ENCODE results near the gene SOCS3.
A peak's percentile ranks its signal among the peaks of the same experiment; 100 is the strongest.

Gene SOCS3

GRCh38 chr17:78355701-78356100 lies 4.2 kb downstream of the SOCS3 start:
- peak overlapping the region; percentile 88 for H3K4me3 Mint-ChIP-seq
- ATAC-seq, result no peak
- H3K4me1 Mint-ChIP-seq, result peaks cover 61% of the 10 kb centered on the region
- no peak for DNase-seq
- H3K27ac Mint-ChIP-seq, result peak overlapping the region; percentile 94
- no peaks in the 10 kb centered on the region for H3K9me3 Mint-ChIP-seq
- no peaks in the 10 kb centered on the region for H3K27me3 Mint-ChIP-seq
- peaks cover 33% of the 10 kb centered on the region for H3K36me3 Mint-ChIP-seq (ENCODE audit: low read depth)

GRCh38 chr17:78355045-78355641 lies 4.7 kb downstream of the SOCS3 start:
- Mint-ChIP-seq H3K27ac (peak overlapping the region; percentile 94), H3K9me3 (no peaks in the 10 kb centered on the region), H3K27me3 (no peaks in the 10 kb centered on the region), H3K4me1 (peaks cover 65% of the 10 kb centered on the region), H3K36me3 (ENCODE audit: low read depth) (peaks cover 33% of the 10 kb centered on the region), H3K4me3 (peak overlapping the region; percentile 88)
- ATAC-seq (no peak), DNase-seq (peak; percentile 34)

- H3K27me3 Mint-ChIP-seq, result no peaks in the 10 kb centered on the region
- H3K9me3 Mint-ChIP-seq, result no peaks in the 10 kb centered on the region
- H3K4me3 Mint-ChIP-seq, result peak overlapping the region; percentile 66
- H3K27ac Mint-ChIP-seq, result peak overlapping the region; percentile 62
- DNase-seq, result no peak
- peaks cover 32% of the 10 kb centered on the region for H3K36me3 Mint-ChIP-seq (ENCODE audit: low read depth)
- no peak for ATAC-seq
- peaks cover 72% of the 10 kb centered on the region for H3K4me1 Mint-ChIP-seq
Observed at GRCh38 chr17:78353834-78354233, 6.0 kb downstream of the SOCS3 start.

- H3K4me1 Mint-ChIP-seq, result peaks cover 72% of the 10 kb centered on the region
- peaks cover 10% of the 10 kb centered on the region for H3K36me3 Mint-ChIP-seq (ENCODE audit: low read depth)
- ATAC-seq (no peak), DNase-seq (no peak)
- H3K27me3 Mint-ChIP-seq, result no peaks in the 10 kb centered on the region
- H3K27ac Mint-ChIP-seq, result no peak overlapping the region
- no peak overlapping the region for H3K4me3 Mint-ChIP-seq
- no peaks in the 10 kb centered on the region for H3K9me3 Mint-ChIP-seq
Observed at GRCh38 chr17:78351449-78352006, 8.3 kb downstream of the SOCS3 start.

GRCh38 chr17:78349891-78350642 lies 9.8 kb downstream of the SOCS3 start:
- no peak overlapping the region for H3K4me3 Mint-ChIP-seq
- H3K9me3 Mint-ChIP-seq, result no peaks in the 10 kb centered on the region
- no peaks in the 10 kb centered on the region for H3K27me3 Mint-ChIP-seq
- H3K27ac Mint-ChIP-seq, result peak overlapping the region; percentile 13
- ATAC-seq (no peak), DNase-seq (no peak)
- H3K36me3 Mint-ChIP-seq (ENCODE audit: low read depth), result peaks cover 5% of the 10 kb centered on the region
- peaks cover 60% of the 10 kb centered on the region for H3K4me1 Mint-ChIP-seq

GRCh38 chr17:78348055-78348770 lies 11.7 kb downstream of the SOCS3 start:
- no peak for ATAC-seq
- DNase-seq, result no peak
- Mint-ChIP-seq H3K9me3 (no peaks in the 10 kb centered on the region), H3K36me3 (ENCODE audit: low read depth) (no peaks in the 10 kb centered on the region), H3K4me3 (no peak overlapping the region), H3K27ac (no peak overlapping the region), H3K27me3 (no peaks in the 10 kb centered on the region), H3K4me1 (peaks cover 60% of the 10 kb centered on the region)

GRCh38 chr17:78347453-78347852 lies 12.4 kb downstream of the SOCS3 start:
- ATAC-seq (no peak), DNase-seq (no peak)
- peaks cover 65% of the 10 kb centered on the region for H3K4me1 Mint-ChIP-seq
- no peak overlapping the region for H3K27ac Mint-ChIP-seq
- no peak overlapping the region for H3K4me3 Mint-ChIP-seq
- H3K36me3 Mint-ChIP-seq (ENCODE audit: low read depth), result no peaks in the 10 kb centered on the region
- H3K27me3 Mint-ChIP-seq, result no peaks in the 10 kb centered on the region
- no peaks in the 10 kb centered on the region for H3K9me3 Mint-ChIP-seq

GRCh38 chr17:78346605-78347250 lies 13.1 kb downstream of the SOCS3 start:
- Mint-ChIP-seq H3K4me1 (peaks cover 59% of the 10 kb centered on the region), H3K27ac (no peak overlapping the region), H3K36me3 (ENCODE audit: low read depth) (no peaks in the 10 kb centered on the region)

GRCh38 chr17:78345791-78346494 lies 13.9 kb downstream of the SOCS3 start:
- no peak for DNase-seq
- Mint-ChIP-seq H3K4me3 (no peak overlapping the region), H3K9me3 (no peaks in the 10 kb centered on the region), H3K4me1 (peaks cover 58% of the 10 kb centered on the region), H3K36me3 (ENCODE audit: low read depth) (no peaks in the 10 kb centered on the region), H3K27me3 (no peaks in the 10 kb centered on the region), H3K27ac (no peak overlapping the region)
- ATAC-seq, result no peak

More at GRCh38 chr17:78346605-78347250, 13.1 kb downstream of the SOCS3 start:
- Mint-ChIP-seq H3K4me3 (no peak overlapping the region), H3K9me3 (no peaks in the 10 kb centered on the region), H3K27me3 (no peaks in the 10 kb centered on the region)
- DNase-seq (no peak), ATAC-seq (no peak)

- H3K27me3 Mint-ChIP-seq, result peaks cover 2% of the 10 kb centered on the region
Observed at GRCh38 chr17:78345172-78345571, 14.7 kb downstream of the SOCS3 start.

GRCh38 chr17:78344666-78345065 lies 15.2 kb downstream of the SOCS3 start:
- ATAC-seq, result no peak
- peaks cover 2% of the 10 kb centered on the region for H3K27me3 Mint-ChIP-seq
- no peaks in the 10 kb centered on the region for H3K9me3 Mint-ChIP-seq
- H3K4me1 Mint-ChIP-seq, result peaks cover 59% of the 10 kb centered on the region
- no peak overlapping the region for H3K27ac Mint-ChIP-seq
- no peak for DNase-seq
- no peaks in the 10 kb centered on the region for H3K36me3 Mint-ChIP-seq (ENCODE audit: low read depth)
- H3K4me3 Mint-ChIP-seq, result no peak overlapping the region

More at GRCh38 chr17:78345172-78345571, 14.7 kb downstream of the SOCS3 start:
- no peaks in the 10 kb centered on the region for H3K9me3 Mint-ChIP-seq
- no peaks in the 10 kb centered on the region for H3K36me3 Mint-ChIP-seq (ENCODE audit: low read depth)
- peaks cover 59% of the 10 kb centered on the region for H3K4me1 Mint-ChIP-seq
- no peak for ATAC-seq
- H3K27ac Mint-ChIP-seq, result no peak overlapping the region
- no peak overlapping the region for H3K4me3 Mint-ChIP-seq
- DNase-seq, result no peak

- no peaks in the 10 kb centered on the region for H3K9me3 Mint-ChIP-seq
- ATAC-seq (peak; percentile 47), DNase-seq (peak; percentile 67)
- peak overlapping the region; percentile 81 for H3K27ac Mint-ChIP-seq
- H3K4me3 Mint-ChIP-seq, result peak overlapping the region; percentile 51
- no peaks in the 10 kb centered on the region for H3K36me3 Mint-ChIP-seq (ENCODE audit: low read depth)
- H3K27me3 Mint-ChIP-seq, result peaks cover 2% of the 10 kb centered on the region
- H3K4me1 Mint-ChIP-seq, result peaks cover 64% of the 10 kb centered on the region
Observed at GRCh38 chr17:78343543-78344201, 16.2 kb downstream of the SOCS3 start.

GRCh38 chr17:78343187-78343542 lies 16.7 kb downstream of the SOCS3 start:
- Mint-ChIP-seq H3K27me3 (peaks cover 2% of the 10 kb centered on the region), H3K36me3 (ENCODE audit: low read depth) (no peaks in the 10 kb centered on the region), H3K4me3 (peak overlapping the region; percentile 51), H3K27ac (peak overlapping the region; percentile 81), H3K4me1 (peaks cover 63% of the 10 kb centered on the region), H3K9me3 (no peaks in the 10 kb centered on the region)
- ATAC-seq, result peak; percentile 20
- DNase-seq, result peak; percentile 32
